Measurements from ENCODE around the gene ATP5MG. TPM values are rescaled to one million over a fixed set of nuclear protein-coding genes. Genes with fewer than 3 reads are reported as not detected.
A peak's percentile ranks its signal among the peaks of the same experiment; 100 is the strongest.

Gene ATP5MG
- total RNA-seq (111 and 118 TPM in 2 replicates), polyA plus RNA-seq (142 and 168 TPM in 2 replicates), polyA minus RNA-seq (16.5 and 38.4 TPM in 2 replicates)
- total RNA-seq (2013), result 185 TPM

GRCh38 chr11:118401151-118401879 is at the start of gene ATP5MG:
Gene ATP5MG (plus strand): TSS chr11:118401606. CDS start chr11:118401666, 60 bp downstream.
- H3K27me3 ChIP-seq (replicated peaks in 1 of 4; ENCODE audit: control extremely low read depth in 1 of 4, control insufficient read depth in 3 of 4, insufficient read depth in 4 of 4, low read length in 3 of 4), result no peaks in the 10 kb centered on the region
- peaks cover 27 to 32% of the 10 kb centered on the region in 2 donors for H3K4me1 ChIP-seq (ENCODE audit: control insufficient read depth in 2 of 2, insufficient read depth in 2 of 2, low read length in 2 of 2)
- no peaks in the 10 kb centered on the region for H3K9me3 Mint-ChIP-seq (ENCODE audit: insufficient read depth)
- peak within 1 kb of the TSS; percentile 77 to 85 for H3K27ac ChIP-seq (ENCODE audit: low read length in 2 of 2)
- under 1% methylated on average over 48 of the region's 51 CpGs for WGBS (ENCODE audit: insufficient coverage)
- H3K36me3 ChIP-seq (replicated peaks in 1 of 2; ENCODE audit: control extremely low read depth in 1 of 2, control insufficient read depth in 1 of 2, extremely low read depth in 1 of 2, insufficient read depth in 2 of 2, low read length in 1 of 2), result peaks cover 10 to 23% of the 10 kb centered on the region in 2 experiments
- H3K27ac Mint-ChIP-seq, result peak within 1 kb of the TSS; percentile 100
- ChIA-PET POLR2A (interaction anchor here (1.3 kb wide), 1 partner anchor 34 kb away, joined by 28 read pairs; the partner anchor contains the start of gene KMT2A), CTCF (interaction anchor here (0.8 to 2.8 kb wide), 6 partner anchors 34 to 203 kb away, joined by 3 to 18 read pairs (median 5); partner anchors contain the start of gene KMT2A)
- peaks cover 47% of the 10 kb centered on the region for H3K79me2 ChIP-seq (ENCODE audit: control insufficient read depth, insufficient read depth, low read length)
- peak within 1 kb of the TSS; percentile 77 to 96 (median 81) for H3K4me3 ChIP-seq (ENCODE audit: control extremely low read depth in 1 of 5, extremely low read depth in 1 of 5, insufficient read depth in 1 of 5, low read depth in 2 of 5, low read length in 4 of 5)
- peak within 1 kb of the TSS; percentile 98 for H3K4me3 Mint-ChIP-seq
- TF ChIP-seq CTCF (IDR thresholded peaks at IDR 0.05), result peak; percentile 18
- no peak for TF ChIP-seq EZH2 (IDR thresholded peaks at IDR 0.05; ENCODE audit: borderline replicate concordance, insufficient read depth, low read depth, low read length, poor library complexity, severe bottlenecking)
- H3K9me3 ChIP-seq (ENCODE audit: control extremely low read depth in 1 of 3, control insufficient read depth in 2 of 3, insufficient read depth in 1 of 3, low read length in 2 of 3), result no peaks in the 10 kb centered on the region
- ATAC-seq (ENCODE audit: low read depth) (peak; percentile 84), DNase-seq (peak; percentile 97)
- intact Hi-C loops (cut with micrococcal nuclease), result loop anchor here (1.0 to 5.0 kb wide), 5 partner anchors 34 to 617 kb away; partner anchors contain the start of genes ARCN1, RPS25, TRAPPC4 and UBE4A
- H3K4me1 Mint-ChIP-seq, result peaks cover 55% of the 10 kb centered on the region
- H3K4me2 ChIP-seq (replicated peaks; ENCODE audit: low read depth, low read length, poor library complexity, severe bottlenecking), result peak within 1 kb of the TSS; percentile 72
- H3K27me3 Mint-ChIP-seq, result no peaks in the 10 kb centered on the region
- peak within 1 kb of the TSS; percentile 87 for H2AFZ ChIP-seq (ENCODE audit: insufficient read depth, low read depth, low read length, poor library complexity, severe bottlenecking)
- H3K9ac ChIP-seq (ENCODE audit: low read length), result peak within 1 kb of the TSS; percentile 83
- H4K20me1 ChIP-seq (ENCODE audit: control insufficient read depth, insufficient read depth, low read length, poor library complexity, severe bottlenecking), result peaks cover 37% of the 10 kb centered on the region
